HG02588 (cell line): Measurements from ENCODE around the gene ADSS2.
"Not testable (repeated sequence)": the region's sequence is repeated elsewhere in the genome, so short reads cannot be mapped to it uniquely, and the experiment has no call there.

Experiments
- ATAC-seq: cut with Tn5 transposase; IDR thresholded peaks from one replicate; pipeline ENCODE4 v1.9.1; 2021; ENCODE audit warnings: mild to moderate bottlenecking, moderate library complexity; ENCODE audit not compliant: unreplicated experiment

The ADSS2 gene

GRCh38 chr1:244451539-244451950 lies at the start of gene ADSS2:
TSS of gene ADSS2 (minus strand) at chr1:244451909. CDS start at chr1:244451817, 92 bp downstream.
- ATAC-seq: no peak

GRCh38 chr1:244500515-244500914 lies 48.8 kb upstream of the ADSS2 start:
- ATAC-seq: not testable (repeated sequence)

- ATAC-seq: not testable (repeated sequence)
Observed at GRCh38 chr1:244499484-244499883, 47.8 kb upstream of the ADSS2 start.

GRCh38 chr1:244497805-244498204 lies 46.1 kb upstream of the ADSS2 start:
- ATAC-seq: no peak

GRCh38 chr1:244496186-244496585 lies 44.5 kb upstream of the ADSS2 start:
- no peak for ATAC-seq

- no peak for ATAC-seq
Observed at GRCh38 chr1:244494653-244495052, 42.9 kb upstream of the ADSS2 start.

- not testable (repeated sequence) for ATAC-seq
Observed at GRCh38 chr1:244484971-244485370, 33.3 kb upstream of the ADSS2 start.

GRCh38 chr1:244473059-244473605 lies 21.4 kb upstream of the ADSS2 start:
- no peak for ATAC-seq

GRCh38 chr1:244466724-244467123 lies 15.0 kb upstream of the ADSS2 start:
- no peak for ATAC-seq

- peak; percentile 99 for ATAC-seq
Observed at GRCh38 chr1:244461245-244462071, 9.7 kb upstream of the ADSS2 start, which contains the start of gene CATSPERE. TSS of gene CATSPERE (plus strand) at chr1:244461273. CDS start at chr1:244461430, 157 bp downstream.

- ATAC-seq: no peak
Observed at GRCh38 chr1:244460197-244460596, 8.5 kb upstream of the ADSS2 start.

- ATAC-seq: no peak
Observed at GRCh38 chr1:244458781-244459180, 7.1 kb upstream of the ADSS2 start.

- ATAC-seq: no peak
Observed at GRCh38 chr1:244456586-244456985, 4.9 kb upstream of the ADSS2 start.

- ATAC-seq: no peak
Observed at GRCh38 chr1:244454412-244454811, 2.7 kb upstream of the ADSS2 start.

- ATAC-seq: peak; percentile 97
Observed at GRCh38 chr1:244451951-244452795, 464 bp upstream of the ADSS2 start.

- ATAC-seq: peak; percentile 5
Observed at GRCh38 chr1:244450597-244451538, 841 bp downstream of the ADSS2 start.

- ATAC-seq: no peak
Observed at GRCh38 chr1:244449936-244450508, 1.7 kb downstream of the ADSS2 start.

GRCh38 chr1:244448279-244449036 lies 3.3 kb downstream of the ADSS2 start:
- no peak for ATAC-seq

GRCh38 chr1:244447552-244447951 lies 4.2 kb downstream of the ADSS2 start:
- ATAC-seq: no peak
